Astrocyte (in vitro differentiated cells and primary cell): ENCODE measurements around the gene KRT9.
"Not testable (repeated sequence)": the region's sequence is repeated elsewhere in the genome, so short reads cannot be mapped to it uniquely, and the experiment has no call there.

Source experiments
- EZH2 ChIP-seq: IDR thresholded peaks from 2 replicates; pipeline ENCODE4 v1.6.1; 2012; ENCODE audit warnings: mild to moderate bottlenecking, low read length, inconsistent platforms; ENCODE audit not compliant: insufficient read depth
- TF ChIP-seq, protein P1 (sequence below): IDR thresholded peaks from 2 replicates; pipeline ENCODE4 v1.5.1; 2011; ENCODE audit warnings: low read depth, mild to moderate bottlenecking, inconsistent platforms, low read length, moderate library complexity; ENCODE audit not compliant: insufficient read depth

DNA sequence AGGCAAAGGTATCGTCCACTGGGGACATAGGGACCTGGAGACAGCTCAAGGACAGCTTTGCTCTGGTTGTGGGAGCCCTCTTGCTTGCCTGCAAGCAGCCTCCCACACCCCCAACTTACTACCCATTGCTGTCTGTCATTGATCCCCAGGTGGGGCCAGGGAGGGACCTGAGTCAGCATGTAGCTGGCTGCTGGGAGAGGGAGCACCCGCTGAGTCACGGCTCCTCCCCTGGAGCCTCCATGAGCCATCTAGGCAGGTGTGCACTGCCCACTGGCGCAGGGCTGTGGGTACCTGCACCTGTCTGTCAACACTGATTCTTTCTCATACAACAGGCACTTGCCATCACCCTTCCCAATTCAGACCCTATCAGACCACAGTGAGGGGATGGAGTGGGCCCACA, 4.9 kb upstream of the KRT9 start:
- TF ChIP-seq, protein P1, sequence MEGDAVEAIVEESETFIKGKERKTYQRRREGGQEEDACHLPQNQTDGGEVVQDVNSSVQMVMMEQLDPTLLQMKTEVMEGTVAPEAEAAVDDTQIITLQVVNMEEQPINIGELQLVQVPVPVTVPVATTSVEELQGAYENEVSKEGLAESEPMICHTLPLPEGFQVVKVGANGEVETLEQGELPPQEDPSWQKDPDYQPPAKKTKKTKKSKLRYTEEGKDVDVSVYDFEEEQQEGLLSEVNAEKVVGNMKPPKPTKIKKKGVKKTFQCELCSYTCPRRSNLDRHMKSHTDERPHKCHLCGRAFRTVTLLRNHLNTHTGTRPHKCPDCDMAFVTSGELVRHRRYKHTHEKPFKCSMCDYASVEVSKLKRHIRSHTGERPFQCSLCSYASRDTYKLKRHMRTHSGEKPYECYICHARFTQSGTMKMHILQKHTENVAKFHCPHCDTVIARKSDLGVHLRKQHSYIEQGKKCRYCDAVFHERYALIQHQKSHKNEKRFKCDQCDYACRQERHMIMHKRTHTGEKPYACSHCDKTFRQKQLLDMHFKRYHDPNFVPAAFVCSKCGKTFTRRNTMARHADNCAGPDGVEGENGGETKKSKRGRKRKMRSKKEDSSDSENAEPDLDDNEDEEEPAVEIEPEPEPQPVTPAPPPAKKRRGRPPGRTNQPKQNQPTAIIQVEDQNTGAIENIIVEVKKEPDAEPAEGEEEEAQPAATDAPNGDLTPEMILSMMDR, result not testable (repeated sequence)
- not testable (repeated sequence) for TF ChIP-seq EZH2
